Measurements from ENCODE around the gene TCAIM. TPM values are rescaled to one million over a fixed set of nuclear protein-coding genes. Genes with fewer than 3 reads are reported as not detected.

Gene TCAIM
- total RNA-seq, 1 donor from 2014 or later: 22.4 TPM

DNA sequence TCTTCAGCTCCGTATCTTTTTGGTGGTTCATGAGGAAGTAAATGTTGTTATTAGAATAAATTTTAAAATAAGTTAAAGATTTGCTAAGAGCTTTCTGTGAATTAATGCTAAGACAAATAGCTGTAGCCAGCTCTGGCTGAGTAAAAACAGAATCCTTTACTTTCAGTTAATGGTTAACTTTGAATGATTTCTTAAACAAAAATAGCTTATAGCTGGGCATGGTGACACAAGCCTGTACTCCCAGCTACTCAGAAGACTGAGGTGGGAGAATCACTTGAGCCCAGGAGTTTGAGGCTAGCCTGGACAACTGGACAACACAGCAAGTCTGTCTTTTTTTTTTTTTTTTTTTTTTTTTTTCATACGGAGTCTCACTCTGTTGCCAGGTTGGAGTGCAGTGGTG is 25.0 kb downstream of the TCAIM start:
- no peak overlapping the region for H3K27ac Mint-ChIP-seq
- no peaks in the 10 kb centered on the region for H3K27me3 Mint-ChIP-seq
- H3K4me1 Mint-ChIP-seq (ENCODE audit: unreplicated experiment): peaks cover 14% of the 10 kb centered on the region
- H3K4me3 Mint-ChIP-seq: no peak overlapping the region
- no peaks in the 10 kb centered on the region for H3K9me3 Mint-ChIP-seq
- no peak for DNase-seq (ENCODE audit: extremely low spot score, unreplicated experiment)
- TF ChIP-seq, protein P1, sequence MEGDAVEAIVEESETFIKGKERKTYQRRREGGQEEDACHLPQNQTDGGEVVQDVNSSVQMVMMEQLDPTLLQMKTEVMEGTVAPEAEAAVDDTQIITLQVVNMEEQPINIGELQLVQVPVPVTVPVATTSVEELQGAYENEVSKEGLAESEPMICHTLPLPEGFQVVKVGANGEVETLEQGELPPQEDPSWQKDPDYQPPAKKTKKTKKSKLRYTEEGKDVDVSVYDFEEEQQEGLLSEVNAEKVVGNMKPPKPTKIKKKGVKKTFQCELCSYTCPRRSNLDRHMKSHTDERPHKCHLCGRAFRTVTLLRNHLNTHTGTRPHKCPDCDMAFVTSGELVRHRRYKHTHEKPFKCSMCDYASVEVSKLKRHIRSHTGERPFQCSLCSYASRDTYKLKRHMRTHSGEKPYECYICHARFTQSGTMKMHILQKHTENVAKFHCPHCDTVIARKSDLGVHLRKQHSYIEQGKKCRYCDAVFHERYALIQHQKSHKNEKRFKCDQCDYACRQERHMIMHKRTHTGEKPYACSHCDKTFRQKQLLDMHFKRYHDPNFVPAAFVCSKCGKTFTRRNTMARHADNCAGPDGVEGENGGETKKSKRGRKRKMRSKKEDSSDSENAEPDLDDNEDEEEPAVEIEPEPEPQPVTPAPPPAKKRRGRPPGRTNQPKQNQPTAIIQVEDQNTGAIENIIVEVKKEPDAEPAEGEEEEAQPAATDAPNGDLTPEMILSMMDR (conservative IDR thresholded peaks at IDR 0.05): no peak
- H3K36me3 Mint-ChIP-seq: peaks cover 5% of the 10 kb centered on the region

DNA sequence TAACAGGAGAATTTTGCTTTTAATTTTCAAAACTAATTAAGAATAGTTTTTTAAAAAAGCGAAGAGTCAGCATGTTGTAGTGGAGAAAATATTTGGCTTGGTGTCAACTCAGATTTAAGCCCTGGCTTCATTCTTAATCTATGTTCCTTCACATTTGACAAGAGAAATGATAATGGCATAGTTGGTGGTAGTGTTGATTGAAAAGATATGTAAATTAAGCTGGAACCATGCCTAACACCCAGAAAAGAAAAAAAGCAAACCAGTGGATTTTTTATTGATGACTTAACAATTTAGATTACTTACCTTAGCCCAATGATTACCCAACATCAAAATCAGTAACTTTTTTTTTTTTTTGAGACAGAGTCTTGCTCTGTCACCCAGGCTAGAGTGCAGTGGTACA is 27.4 kb downstream of the TCAIM start:
- TF ChIP-seq, protein P1 (conservative IDR thresholded peaks at IDR 0.05): no peak
- H3K9me3 Mint-ChIP-seq: no peaks in the 10 kb centered on the region
- no peak overlapping the region for H3K4me3 Mint-ChIP-seq
- H3K4me1 Mint-ChIP-seq (ENCODE audit: unreplicated experiment): peaks cover 4% of the 10 kb centered on the region
- no peak for DNase-seq (ENCODE audit: extremely low spot score, unreplicated experiment)
- peaks cover 11% of the 10 kb centered on the region for H3K36me3 Mint-ChIP-seq
- no peak overlapping the region for H3K27ac Mint-ChIP-seq
- H3K27me3 Mint-ChIP-seq: no peaks in the 10 kb centered on the region

DNA sequence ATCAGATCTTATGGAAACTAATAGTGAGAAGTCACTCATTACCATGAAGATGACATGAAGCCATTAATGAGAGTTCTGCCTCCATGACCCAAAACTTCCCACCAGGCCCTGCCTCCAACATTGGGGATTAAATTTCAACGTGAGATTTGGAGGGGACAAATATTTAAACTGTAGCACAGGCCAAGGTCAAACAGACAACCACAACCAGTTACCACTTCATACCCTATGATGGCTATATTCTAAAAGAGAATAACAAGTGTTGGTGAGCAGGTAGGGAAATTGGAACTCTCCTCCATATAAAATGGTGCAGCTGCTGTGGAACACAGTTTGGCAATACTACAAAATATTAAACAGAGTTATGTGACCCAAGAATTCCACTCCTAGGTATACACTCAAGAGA is 36.9 kb downstream of the TCAIM start:
- no peak overlapping the region for H3K4me3 Mint-ChIP-seq
- DNase-seq (ENCODE audit: extremely low spot score, unreplicated experiment): no peak
- TF ChIP-seq, protein P1 (conservative IDR thresholded peaks at IDR 0.05): no peak
- no peaks in the 10 kb centered on the region for H3K4me1 Mint-ChIP-seq (ENCODE audit: unreplicated experiment)
- H3K36me3 Mint-ChIP-seq: peaks cover 16% of the 10 kb centered on the region
- H3K27me3 Mint-ChIP-seq: no peaks in the 10 kb centered on the region
- H3K9me3 Mint-ChIP-seq: peaks cover 3% of the 10 kb centered on the region
- no peak overlapping the region for H3K27ac Mint-ChIP-seq

DNA sequence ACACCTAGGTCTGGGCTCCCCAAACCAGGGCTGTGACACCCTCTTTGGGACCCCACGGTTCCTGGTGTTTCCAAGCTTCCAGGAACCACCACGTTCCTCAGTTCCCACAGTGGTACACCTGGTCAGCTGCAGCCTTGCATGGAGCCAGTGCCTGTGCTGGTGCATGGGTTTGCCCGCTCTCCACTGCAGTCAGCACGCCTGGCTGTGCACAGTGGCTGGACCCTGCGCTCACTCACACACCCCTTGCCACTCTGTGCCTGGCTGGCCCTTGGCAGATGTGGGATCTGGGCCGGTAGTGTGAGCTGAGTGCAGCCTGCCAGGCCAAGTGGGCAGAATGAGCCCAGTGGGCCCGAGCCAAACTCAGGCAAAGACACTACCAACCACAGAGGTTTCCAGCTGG is 48.8 kb downstream of the TCAIM start:
- no peaks in the 10 kb centered on the region for H3K27me3 Mint-ChIP-seq
- H3K9me3 Mint-ChIP-seq: peaks cover 4% of the 10 kb centered on the region

DNA sequence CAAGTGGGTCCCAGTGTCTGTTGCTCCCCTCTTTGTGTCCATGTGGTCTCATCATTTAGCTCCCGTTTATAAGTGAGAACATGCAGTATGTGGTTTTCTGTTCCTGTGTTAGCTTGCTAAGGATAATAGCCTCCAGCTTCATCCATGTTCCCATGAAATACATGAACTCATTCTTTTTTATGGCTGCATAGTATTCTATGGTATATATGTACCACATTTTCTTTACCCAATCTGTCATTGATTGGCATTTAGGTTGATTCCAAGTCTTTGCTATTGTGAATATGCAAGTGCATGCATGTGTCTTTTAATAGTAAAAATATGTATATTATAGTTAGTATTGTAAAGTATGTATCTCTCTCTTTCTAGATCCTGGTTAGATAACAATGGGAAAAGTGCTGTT is 53.9 kb downstream of the TCAIM start:
- H3K9me3 Mint-ChIP-seq: no peaks in the 10 kb centered on the region
- H3K27ac Mint-ChIP-seq: no peak overlapping the region
- H3K4me1 Mint-ChIP-seq (ENCODE audit: unreplicated experiment): no peaks in the 10 kb centered on the region
- no peak overlapping the region for H3K4me3 Mint-ChIP-seq
- TF ChIP-seq, protein P1 (conservative IDR thresholded peaks at IDR 0.05): no peak
- H3K27me3 Mint-ChIP-seq: no peaks in the 10 kb centered on the region
- peaks cover 17% of the 10 kb centered on the region for H3K36me3 Mint-ChIP-seq
- DNase-seq (ENCODE audit: extremely low spot score, unreplicated experiment): no peak

More for the DNA sequence above, 48.8 kb downstream of the TCAIM start:
- Mint-ChIP-seq H3K4me3 (no peak overlapping the region), H3K36me3 (peaks cover 9% of the 10 kb centered on the region), H3K4me1 (ENCODE audit: unreplicated experiment) (no peaks in the 10 kb centered on the region), H3K27ac (no peak overlapping the region)
- TF ChIP-seq, protein P1 (conservative IDR thresholded peaks at IDR 0.05): no peak
- no peak for DNase-seq (ENCODE audit: extremely low spot score, unreplicated experiment)

DNA sequence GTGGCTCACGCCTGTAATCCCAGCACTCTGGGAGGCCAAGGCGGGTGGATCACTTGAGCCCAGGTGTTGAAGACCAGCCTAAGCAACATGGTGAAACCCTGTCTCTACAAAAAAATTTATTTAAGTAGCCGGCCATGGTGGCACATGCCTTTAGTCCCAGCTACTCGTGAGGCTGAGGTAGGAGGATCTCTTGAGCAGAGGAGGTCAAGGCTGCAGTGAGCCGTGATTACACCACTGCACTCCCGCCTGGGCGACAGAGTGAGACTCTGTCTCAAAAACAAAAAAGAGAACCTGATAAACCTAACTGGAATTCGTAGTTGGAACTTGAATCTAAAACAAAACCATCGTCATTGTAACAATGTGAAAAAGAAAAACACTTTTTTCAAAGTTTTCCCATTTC is 57.1 kb downstream of the TCAIM start:
- Mint-ChIP-seq H3K4me1 (ENCODE audit: unreplicated experiment) (no peaks in the 10 kb centered on the region), H3K9me3 (no peaks in the 10 kb centered on the region), H3K36me3 (peaks cover 17% of the 10 kb centered on the region)

More for the DNA sequence above, 57.1 kb downstream of the TCAIM start:
- Mint-ChIP-seq H3K4me3 (no peak overlapping the region), H3K27ac (no peak overlapping the region), H3K27me3 (no peaks in the 10 kb centered on the region)
- TF ChIP-seq, protein P1 (conservative IDR thresholded peaks at IDR 0.05): no peak
- no peak for DNase-seq (ENCODE audit: extremely low spot score, unreplicated experiment)

All from type B pancreatic cell (in vitro differentiated cells).